IPS DF 4.7 (cell line): Measurements from ENCODE around the gene TMPRSS6.

Source experiments
- DNase-seq: peaks from one replicate; pipeline ENCODE4 v3.0.0-alpha.2; 2013; ENCODE audit warnings: low spot score; ENCODE audit errors: extremely low read depth

Gene TMPRSS6

DNA sequence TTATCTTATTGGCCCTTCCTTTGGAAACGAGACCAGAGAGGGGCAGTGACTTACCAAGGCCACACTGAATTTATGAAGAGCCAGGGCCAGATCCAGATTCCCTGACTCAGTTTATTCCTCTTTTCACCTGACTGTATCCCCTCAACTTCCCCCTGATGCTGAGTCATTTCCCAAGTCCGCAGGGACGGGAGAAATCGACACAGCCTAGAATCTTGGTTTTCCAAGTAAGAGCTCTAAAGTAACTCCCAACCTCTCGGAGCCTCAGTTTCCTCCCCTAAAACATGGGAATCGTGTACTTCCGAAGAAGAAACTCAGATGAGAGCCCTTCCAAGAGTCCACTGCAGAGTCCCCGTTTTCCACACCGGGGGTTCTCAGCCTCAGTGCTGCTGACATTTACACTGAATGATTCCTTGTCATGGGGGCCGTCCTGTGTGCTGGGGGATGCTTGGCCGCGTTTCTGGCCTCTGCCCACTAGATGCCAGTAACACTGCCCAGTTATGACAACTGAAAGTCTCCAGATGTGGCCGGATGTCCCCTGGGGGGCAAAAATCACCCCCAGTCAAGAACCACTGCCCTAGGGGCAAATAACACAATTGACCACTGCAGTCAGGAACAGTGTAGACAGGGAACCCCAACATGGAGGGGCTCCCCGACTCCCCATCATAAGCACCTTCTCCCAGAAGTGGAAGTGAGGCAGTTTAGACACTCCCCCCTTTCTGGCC lies 78.8 kb downstream of the TMPRSS6 start:
- no peak for DNase-seq

DNA sequence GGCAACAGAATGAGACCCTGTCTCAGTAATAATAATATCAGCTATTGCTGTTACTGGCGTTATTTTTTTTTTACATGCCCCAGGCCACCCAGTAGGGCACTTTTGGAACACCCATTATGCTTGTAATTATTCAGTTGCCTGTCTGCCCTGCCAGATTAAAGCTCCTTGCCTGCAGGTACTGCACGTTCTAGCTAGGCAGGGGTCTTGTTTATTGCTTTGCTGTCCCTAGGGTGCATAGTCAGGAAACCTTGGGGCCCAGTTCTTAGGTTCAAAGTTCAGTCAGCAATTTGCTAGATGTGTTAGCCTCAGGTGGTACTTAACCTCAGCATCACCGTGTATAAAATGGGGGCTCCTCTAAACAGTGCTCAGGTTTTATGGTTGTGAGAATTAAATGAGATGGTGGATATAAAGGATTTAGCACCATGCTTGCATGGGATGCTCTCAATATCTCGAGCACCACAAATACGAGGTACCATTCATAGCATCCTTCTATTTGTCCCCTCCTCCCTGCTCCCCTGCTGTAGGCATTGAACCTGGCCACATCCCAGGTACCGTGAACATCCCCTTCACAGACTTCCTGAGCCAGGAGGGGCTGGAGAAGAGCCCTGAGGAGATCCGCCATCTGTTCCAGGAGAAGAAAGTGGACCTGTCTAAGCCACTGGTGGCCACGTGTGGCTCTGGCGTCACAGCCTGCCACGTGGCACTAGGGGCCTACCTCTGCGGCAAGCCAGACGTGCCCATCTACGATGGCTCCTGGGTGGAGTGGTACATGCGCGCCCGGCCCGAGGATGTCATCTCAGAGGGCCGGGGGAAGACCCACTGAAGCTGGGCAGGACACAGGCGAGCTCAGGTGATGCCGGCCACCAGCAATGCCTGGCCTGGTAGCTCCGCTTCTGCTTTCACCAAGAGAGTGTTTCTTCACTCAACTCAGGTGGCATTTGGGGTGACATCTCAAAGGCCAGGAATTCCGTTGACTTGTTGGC lies 80.5 kb downstream of the TMPRSS6 start:
- no peak for DNase-seq

DNA sequence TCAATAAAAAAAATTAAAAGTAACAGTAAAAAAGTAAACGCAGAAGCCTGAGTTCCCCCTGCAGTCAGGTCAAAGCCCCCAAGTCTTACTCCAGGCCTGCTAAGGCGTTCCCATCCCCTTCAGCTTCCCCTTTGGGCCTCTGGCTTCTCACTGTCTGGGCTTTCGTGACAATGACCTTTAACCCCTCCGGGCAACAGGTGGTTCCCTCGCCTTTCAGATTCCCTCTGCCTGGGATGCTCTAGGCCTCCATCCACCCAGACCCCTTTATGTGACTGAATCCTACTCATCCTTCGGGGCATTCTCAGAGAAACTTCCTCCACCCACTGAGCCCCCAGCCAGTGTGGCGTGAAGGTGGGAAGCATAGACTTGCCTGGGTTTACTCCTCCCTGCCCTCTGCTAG lies 82.0 kb downstream of the TMPRSS6 start:
- no peak for DNase-seq

DNA sequence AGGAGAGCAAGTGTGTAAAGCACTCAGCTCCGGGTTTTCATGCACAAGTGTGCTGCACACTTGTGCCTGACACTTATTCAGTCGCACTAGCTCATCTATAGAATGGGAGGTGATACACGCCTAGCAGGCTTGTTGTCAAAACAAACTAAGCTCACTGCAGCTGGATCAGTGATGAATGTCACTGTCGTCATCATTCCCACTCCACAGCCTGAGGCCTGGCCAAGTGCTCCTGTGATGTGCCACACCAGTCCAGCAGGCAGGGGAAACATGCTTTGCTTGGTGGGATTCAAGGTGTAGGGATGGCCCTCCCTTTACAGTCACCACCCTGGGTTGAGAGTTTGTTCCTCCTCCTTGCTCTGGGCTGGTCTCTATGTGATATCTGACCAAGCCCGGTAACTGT lies 83.2 kb downstream of the TMPRSS6 start:
- DNase-seq = no peak

DNA sequence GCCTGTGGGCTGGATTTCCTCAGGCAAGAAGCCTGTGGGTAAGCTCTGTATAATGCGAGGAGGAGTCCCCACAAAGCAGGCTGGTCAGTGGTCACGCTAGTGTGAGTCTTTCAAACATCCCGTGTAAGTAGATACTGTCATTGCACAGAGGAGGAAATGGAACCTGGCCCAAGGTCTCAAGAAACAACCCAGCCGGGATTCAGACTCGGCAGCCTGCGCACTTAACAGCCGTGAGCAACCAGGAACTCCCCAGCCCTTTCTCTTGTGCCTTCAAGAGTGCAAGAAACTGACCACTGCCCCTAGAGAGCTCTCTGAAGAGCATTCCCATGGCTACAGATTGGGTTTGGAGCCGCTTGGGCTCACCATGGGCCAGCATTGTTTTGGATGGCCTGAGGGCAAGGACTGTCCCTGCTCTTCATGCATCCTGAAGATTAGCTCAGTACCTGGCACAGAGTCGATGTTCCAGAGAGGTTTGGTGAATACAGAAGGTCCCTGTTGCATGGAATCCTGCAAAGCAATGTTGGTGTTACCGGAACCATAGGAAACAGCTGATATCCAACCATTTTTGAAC lies 83.9 kb downstream of the TMPRSS6 start:
- DNase-seq = no peak

DNA sequence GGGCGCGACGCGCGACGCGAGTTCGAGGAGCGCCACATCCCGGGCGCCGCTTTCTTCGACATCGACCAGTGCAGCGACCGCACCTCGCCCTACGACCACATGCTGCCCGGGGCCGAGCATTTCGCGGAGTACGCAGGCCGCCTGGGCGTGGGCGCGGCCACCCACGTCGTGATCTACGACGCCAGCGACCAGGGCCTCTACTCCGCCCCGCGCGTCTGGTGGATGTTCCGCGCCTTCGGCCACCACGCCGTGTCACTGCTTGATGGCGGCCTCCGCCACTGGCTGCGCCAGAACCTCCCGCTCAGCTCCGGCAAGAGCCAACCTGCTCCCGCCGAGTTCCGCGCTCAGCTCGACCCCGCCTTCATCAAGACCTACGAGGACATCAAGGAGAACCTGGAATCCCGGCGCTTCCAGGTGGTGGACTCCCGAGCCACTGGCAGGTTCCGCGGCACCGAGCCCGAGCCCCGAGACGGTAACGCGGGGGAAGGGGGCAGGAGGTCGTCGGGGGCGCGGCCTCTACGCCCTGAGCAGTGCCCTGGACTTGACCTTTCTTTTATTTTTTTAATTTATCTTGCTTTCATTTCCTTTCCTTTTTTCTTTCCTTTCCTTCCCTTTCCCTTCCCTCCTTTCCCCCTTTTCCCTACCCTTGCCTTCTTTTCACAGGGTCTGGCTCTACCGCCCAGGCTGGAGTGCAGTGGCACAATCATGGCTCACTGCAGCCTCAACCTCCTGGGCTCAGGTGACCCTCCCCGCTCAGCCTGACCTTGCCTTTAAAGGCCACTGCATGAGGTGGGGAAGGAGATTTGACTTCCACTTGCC lies 85.0 kb downstream of the TMPRSS6 start:
- DNase-seq = no peak

DNA sequence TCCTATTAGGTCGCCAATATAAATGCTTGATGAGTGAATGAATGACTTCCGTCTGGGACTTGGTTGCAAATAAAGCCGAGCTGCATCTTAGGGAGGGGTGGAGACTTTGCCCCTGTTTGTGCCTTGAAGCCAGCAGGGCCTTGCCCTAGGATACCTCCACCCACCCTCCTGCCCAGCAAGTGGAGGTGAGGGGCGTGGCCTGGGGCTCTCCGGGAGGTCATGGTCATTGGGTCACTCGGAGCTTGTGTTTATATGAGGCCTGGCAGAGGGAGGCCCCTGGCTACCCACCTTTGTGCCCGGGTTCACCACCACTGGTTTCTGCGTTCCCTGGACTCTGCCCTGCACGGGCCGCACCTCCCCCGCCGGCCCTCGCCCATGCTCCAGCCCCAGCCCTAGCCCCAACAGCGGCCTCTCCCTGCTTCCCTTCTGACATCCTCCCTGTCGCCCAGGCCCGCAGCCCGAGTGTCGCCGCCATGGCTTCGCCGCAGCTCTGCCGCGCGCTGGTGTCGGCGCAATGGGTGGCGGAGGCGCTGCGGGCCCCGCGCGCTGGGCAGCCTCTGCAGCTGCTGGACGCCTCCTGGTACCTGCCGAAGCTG lies 85.7 kb downstream of the TMPRSS6 start:
- no peak for DNase-seq

DNA sequence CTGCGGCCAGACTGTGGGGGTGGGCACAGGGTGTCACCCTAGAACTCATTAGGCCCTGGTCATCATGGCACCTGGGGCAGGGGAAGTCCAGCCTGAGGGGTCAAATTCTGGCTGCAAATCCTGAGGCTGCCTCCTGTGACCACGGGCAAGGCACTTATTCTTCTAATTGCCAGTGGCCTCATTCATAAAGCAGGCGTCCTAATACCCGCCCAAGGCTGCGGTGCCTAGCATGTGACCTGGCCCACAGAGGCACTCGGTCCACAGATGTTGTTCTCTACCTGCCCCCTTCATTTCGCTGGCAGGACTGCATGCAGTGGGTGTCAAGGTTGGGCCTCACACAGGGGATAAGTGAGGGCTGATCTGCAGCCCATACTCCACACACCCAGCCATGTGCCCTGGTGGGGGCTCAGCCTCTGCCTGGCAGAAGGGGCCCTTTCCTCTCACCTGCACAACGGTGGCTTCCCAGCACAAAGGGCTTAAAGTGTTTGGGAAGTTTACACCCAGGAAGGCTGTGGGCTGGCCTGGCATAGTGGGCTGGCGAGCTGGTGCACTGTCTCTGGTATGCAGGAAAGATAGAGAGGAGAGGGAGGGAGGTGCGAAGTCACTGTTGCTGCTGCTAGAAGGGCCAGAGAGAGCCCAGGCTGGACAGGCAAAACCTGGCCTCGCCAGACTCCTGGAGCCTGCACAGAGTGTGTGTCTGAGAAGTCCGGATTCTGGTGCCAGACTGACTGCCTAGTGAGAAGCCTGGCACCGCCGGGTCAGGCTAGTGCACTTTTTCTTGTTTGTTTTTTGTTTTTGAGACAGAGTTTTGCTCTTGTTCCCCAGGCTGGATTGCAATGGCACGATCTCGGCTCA lies 86.8 kb downstream of the TMPRSS6 start:
- DNase-seq = no peak

DNA sequence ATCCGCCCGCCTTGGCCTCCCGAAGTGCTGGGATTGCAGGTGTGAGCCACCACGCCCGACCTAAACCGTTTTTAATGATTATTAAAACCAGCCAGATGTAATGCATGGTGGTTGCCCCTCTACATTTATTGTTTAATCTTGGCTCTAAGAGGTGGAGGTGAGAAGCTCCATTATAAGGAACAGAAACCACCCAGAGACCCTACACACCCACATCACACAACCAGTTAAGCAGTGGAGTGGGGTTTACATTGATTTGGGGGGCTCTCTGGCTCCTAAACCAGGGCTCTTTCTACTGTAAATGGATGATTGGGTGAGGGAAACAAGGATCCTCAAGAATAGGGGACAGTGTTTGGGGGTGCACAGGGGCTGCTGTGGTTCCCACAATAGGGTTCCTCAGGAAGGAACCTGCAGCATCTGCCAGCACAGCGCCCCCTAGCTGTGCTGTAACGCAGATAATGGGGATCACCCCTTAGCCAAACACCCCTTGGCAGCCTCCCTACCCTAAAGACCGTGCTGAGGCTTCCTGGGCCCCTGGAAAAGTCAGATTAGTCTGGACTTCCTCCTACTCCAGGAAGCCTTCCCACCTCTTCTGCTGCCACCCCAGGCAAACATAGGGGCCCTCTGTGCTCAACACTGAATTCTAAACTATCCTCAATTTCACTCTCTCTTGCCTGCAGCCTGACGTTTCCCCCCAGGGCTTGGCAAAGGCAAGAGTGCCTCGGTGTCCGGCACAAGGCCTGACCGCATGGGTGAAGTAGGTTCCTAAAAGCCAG lies 87.6 kb downstream of the TMPRSS6 start:
- DNase-seq = no peak

DNA sequence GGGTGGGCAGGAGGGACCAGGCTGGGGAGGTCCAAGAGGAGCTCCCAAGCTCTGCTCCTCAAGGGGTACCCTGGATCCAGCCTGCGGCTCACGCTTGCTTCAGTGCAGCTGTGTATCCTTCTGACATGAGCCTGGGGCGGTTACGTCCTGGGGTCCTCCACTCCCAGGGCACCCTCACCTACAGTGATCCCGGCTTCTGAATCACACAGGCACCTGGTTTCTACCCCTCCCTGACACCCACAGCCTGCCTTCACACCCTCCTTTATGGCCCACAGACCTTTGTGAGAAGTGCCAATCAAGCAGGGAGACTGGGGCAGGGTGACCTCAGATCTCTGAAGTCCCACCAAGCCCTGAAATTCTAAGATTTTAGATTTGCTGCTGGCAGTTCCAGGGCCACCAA lies 88.5 kb downstream of the TMPRSS6 start:
- DNase-seq = no peak

DNA sequence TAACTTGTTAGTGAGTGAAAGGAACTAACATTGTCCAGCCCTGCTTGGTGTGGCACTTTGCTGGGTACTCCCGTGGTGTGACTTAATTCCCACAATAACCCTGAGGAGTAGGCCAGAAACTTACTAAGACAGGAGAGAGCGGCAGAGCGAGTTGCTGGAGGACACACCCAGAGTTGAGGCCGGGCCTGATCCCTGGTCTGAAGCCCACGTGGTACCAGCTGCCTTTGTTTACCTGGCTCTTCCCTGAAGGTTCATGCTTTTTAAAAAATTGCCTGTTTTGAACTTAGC lies 89.4 kb downstream of the TMPRSS6 start:
- no peak for DNase-seq

DNA sequence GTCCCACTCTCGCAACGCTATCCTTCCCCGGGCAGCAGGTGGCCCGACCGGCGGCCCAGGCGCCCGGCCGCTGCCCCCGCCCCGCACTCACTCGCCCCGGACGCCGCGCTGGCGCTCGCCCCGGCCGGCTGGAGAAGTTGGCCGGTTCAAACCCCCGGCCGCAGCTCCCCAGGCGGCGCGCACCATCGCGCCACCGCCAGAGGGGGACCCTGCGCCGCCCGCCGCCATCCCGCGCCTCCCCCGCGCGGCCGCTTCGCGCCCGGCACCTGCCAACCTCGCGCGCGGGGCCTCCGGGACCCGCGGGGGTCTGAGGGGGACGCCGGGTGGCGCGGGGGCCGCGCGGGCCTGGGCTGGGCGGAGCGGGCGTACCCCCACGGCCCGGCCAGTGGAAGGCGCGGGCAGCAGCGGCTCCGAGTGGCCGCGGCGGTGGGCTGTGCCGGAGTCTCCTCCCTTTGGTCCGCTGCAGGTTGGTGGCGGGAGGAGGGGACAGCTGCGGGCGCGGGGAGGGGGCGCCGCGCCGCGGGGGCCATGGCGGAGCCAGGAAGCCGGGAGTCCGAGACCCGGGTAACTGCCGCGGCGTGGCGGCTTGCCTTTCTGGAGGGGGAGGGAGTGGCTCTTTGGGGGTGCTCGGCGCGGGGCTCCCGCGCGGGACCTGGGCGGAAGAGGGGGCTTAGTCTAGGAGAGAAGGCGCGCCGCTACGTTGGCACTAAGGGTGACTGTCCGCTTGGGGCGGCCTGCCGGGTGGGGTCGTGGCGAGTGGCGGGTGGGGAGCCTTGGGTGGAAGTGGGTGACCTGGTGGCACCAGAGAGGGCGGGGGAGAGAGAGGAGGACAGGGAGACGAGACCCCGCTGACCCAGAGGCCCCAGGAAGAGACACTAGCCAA lies 90.0 kb downstream of the TMPRSS6 start, which contains the start of the genes MPST and TST:
TSS of gene MPST (plus strand) at position 434 of the 883 bp plus-strand sequence. CDS start at position 529, 95 bp downstream.
TSS of gene TST (minus strand) at position 139 of the 883 bp plus-strand sequence. CDS start 715 bp downstream, outside the sequence.
- DNase-seq = no peak

DNA sequence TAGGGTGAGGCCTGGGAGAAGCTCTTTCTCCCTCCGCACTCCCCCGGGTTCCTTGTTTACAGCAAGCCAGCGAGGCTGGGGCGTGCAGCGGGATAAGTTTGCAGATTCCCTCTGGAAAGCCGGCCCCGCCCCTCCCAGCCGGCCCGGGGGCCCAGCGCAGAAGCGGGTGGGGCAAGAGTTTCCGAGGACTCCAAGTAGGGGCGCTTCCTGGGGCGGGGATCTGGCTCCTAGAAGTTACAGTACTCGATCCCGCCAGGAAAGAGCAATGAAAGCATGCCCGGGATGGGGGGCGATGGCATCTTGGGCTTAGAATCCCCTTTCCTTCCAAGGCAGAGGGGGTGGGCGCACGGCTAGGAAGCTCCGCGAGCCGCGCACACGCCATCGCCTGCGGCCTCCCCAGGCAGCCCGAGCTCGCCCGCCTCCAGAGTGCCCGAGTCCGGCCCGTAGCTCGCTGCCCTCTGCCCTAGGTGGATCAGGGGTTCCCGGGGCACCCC lies 90.7 kb downstream of the TMPRSS6 start:
- DNase-seq = no peak

DNA sequence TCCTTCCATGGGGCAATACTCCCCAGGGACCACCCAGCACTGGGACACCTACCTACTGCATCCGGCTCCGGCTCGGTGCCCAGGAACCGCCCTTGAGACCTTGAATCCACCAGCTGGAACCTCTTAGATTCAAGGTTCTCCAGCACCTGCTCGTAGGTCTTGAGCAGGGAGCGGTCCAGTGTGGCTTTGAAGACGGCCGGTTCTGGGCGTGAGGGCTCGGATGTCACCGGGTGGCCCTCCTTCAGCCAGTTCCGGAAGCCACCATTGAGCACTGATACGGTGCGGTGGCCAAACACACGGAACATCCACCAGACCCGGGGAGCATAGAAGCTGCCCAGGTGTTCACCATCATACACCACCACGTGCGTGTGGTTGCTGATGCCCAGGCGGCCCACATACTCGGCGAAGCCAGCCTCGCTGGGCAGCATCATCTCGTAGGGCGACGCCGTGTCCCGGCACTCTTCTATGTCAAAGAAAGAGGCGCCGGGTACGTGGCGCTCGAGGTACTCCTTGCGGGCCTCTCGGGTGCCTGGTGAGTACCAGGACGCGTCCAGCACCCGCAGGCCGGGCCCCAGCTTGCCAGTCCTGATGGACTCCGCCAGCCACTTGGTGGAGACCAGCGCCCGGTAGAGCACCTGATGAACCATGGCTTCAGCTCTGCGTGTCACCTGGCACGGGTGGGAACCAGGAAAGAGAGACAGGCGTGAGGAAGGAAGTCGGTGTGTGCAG lies 91.3 kb downstream of the TMPRSS6 start:
- DNase-seq = no peak

DNA sequence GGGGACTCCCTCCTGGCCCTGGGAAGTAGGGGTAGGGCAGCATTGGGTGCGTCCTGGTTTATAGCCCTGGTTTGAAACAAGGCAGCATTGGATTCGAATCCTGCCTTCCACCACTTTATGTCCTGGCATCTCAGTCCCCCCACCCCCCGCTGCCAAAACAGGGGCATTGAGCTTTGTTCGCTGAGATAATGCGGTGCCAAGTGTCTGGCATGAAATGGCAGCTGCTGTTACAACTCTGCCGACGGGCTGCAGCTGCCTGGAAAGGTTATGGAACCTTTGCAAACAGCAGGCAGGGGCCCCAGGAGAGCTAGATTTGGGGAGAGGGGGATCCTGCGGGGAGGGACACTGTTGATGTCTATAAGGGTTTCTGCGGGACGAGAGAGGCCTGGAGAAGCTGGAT lies 92.2 kb downstream of the TMPRSS6 start:
- no peak for DNase-seq

DNA sequence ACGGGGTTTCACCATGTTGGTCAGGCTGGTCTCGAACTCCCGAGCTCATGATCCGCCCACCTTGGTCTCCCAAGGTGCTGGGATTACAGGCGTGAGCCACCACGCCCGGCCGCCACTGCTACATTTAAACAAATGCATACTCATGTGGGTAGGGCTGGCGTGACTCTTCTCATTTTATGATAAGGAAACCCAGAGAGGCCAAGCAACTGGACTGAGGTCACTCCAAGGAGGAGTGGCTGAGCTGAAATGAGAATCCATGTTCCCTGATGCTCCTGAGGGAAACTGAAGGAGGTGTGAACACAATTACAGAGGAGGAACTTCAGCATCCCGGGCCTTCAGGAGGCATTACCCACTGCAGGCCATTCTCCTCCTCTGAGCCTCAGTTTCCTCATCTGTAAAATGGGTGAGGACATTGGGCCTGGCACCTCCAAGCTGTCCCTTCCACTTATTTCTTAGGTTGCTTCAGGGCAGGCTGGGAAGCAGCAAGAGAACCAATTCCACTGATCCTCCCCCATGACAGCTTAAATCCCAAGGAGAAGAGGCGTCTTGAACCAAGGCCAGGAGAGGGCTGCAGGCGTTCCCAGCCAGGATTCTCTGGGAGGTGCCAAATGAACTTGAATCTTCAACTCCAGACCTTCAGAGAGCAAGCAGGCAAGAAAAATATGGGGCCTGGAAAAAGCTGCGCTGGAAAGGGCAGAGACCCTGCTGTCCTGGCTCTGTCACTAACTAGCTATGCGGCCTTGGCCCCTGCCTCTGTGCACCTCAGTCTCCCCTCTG lies 93.2 kb downstream of the TMPRSS6 start:
- DNase-seq = no peak

DNA sequence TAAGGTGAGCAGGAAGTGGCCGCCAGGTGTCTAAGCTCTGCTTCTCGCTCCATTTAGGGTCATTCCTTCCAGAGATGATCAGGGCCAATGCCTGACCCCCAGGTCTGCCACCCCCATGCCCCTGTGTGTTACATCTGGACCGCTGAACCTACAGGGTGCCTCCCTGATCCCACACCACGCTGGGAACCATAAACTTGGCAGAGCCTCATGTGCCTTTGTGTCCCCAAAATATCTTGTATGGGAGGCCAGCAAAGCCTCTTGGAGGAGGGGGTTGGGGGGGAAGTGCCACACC lies 94.0 kb downstream of the TMPRSS6 start:
- DNase-seq = no peak
